CD4-positive, alpha-beta T cell treated with Interleukin-15 for 1 hour (primary cell): ENCODE measurements around the gene APCDD1.

ENCODE experiments used
- DNase-seq: peaks from one replicate; pipeline ENCODE4 v3.0.0-alpha.2; 2020

The APCDD1 gene

DNA sequence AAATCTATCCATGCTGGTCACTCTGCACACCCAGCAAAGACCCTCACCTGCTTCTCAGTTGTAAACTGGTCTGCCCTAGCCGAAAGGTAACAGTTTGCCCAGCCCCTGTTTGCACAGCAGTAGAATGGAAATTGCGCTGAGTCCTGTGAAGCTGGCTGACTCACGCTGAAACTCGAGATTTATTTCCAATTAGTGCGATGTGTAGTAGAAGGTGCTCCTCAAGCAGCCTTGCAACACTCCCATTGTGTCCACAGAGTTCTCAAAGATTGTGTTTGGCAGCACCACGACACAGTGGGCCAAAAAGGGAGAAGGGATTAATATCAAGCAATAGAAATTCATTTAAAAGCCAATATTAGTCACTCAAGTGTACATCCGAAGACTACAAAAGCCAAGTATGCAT lies 21.7 kb upstream of the APCDD1 start:
- no peak for DNase-seq

DNA sequence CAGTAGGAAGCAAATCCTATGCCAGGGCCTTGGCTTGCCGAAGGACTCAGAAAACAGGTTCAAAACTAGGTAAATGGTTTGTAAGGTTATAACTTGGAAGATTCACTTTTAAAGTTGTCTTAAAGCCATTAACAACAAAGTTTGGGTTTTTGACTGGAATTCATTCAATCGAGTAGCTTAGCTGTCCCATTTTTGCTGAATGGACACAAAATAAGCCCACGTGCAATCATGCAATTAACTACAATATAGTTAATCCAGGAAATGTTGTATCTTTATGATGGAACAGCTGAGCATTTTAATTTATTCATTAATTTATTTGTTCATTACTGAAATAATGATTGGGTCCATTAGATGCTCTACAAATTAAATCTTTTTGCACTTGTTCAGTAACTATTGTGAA lies 18.3 kb upstream of the APCDD1 start:
- no peak for DNase-seq

DNA sequence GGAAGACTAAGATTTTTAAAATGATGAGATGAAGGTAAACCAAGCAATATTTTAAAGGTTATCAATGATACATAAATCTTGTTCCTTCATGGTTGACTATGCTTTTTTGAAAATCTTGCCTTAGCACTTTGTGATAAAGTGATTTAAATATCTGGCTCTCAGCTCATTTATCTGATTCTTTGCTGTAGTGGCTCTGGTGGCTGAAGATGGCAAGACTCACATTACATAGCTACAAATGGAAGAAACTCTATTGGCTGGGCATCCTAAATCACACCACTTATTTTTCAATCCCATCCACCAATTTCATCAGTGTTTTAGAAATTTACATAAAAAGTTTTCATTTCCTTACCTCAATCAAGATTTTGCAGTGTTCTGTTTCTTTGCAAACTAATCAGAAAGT lies 16.6 kb upstream of the APCDD1 start:
- DNase-seq = no peak

DNA sequence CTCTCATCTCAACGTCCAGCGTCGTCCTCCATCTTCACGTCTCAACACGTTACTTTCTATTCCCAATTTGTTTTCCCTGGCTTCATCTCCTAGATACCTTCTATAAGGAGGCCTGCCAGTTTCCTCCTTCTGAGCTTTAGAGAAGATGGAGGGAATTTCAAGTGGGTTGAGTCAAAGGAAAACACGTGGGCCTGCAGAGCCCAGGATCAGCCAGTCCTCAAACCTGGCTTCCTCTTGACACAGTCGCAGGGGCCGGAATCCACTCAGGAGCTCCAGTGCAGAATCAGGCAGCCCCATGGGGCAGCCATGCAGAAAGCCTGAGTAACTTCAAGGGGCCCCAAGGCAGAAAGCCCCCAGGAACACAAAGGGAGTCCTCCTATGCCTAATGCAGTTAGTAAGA lies 14.5 kb upstream of the APCDD1 start:
- DNase-seq = no peak

DNA sequence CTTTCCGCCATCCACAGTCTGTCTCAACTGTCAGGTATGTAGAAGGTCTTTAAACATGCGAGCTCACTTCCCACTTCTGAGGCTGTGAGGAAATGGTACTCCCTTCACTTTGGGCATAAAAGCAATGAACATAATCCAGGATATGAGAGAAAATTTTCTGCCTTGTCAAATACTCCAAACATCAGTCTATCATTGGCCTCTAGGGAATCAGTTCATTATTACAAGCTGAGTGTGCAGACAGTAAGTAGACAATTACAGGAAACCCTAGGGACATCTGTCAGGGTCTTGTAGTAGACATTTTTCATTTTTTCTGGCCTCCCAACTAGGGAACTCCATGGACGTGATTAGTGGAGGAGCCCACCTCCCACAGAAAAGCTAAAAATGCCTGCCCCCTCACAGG lies 13.6 kb upstream of the APCDD1 start:
- DNase-seq = no peak

DNA sequence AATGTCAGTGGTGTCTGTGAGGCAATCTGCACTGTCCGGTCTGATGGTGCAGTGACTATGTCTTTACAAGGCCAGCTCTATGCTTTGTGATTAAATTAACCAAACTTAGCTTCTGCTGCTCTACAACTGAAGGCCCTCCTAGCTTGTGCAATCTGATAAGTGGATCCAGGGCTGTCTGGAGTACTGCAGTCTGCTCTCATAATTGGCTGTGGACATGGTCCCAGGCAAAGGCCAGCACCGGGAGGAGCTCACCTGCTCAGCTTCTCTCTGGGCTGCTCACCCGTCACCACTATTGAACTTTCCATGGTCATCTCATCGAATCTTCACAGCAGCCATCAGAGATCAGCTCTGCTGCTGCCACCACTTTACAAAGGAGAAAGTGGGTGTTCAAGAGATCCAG lies 13.0 kb upstream of the APCDD1 start:
- no peak for DNase-seq

DNA sequence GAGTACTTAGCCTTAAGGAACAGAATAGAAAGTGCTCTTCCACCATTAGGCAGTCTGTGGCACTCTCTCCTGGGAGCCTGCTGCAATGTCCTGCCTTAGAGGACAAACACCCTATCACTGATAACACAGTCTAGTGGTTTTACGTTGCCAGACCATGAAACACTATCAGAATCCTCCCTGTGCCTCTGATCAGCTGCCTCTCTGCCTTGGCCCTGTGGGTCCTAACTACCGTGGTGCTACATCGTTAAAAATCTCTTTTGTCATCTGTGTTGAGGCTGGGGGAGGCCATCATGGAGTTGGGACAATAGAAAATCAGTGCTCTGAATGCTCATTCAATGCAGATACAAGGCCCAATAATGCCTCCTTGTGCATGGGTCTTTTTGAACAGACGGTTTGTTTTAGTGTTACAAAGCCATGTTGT lies 11.9 kb upstream of the APCDD1 start:
- no peak for DNase-seq

DNA sequence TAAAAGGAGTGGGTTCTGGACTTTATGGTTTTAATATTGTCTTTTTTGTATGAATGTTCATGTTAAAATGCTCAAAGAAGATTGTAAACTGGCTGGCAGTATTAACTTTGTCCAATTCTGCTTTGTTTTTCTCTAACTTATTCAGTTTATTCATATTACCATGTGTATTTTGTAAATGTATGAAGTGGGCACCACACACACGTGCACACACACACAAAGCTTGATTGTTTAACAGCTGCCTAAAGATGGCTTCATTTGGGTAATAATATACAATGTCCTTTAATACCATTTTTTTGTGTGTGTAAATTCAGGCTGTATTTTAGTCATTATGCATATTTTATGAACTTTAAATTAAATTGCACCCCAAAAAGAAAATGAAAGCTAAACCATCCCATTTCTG lies 11.4 kb upstream of the APCDD1 start:
- DNase-seq = no peak

DNA sequence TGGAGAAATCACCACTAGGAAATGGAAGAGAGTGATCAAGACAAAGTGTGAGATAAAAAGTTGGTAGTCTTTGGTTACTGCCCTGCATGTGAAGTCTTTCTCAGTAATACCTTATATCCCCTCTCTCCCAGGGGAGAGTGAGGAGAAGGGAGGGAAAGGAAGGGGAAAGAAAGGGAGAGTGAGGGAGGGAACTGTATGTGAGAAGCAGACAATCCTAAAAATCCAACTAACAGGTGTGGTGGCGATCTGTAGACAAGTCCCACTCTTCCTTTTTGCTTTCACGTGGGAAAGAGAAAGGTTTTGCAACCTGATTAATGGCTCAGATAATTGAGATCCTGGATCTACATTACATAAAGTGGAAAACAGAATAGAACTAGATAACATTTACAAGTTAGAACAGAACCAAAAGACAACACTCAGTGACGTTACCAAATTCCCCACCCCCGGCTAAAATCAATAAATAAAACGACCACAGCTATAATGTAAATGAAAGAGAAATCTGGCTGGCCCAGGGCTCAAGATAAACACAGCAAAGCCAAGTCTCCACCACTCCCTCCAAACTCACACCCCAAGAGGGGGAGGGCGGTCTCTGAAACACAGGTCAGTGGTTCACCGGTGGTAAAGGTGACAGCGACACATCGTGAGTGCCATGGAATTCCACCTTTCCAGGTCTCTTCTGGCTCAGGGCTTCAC lies 10.0 kb upstream of the APCDD1 start:
- no peak for DNase-seq

DNA sequence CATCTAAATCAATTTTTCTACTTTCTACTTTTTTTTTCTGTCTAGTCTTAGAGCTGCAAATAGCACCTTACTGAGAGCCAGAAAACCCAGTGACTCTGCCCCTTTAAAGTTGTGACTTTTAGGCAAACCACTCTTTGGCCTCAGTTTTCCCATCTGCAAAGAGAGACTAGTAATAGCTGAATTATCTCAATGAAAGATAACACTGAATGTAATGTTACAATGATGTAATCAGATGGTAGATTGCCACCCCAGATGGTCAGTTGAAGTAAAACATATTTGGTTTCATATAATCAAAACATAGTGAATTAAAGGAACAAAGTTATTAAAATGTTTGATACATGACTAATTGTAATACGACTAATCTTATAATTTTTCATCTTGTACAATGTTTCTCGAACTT lies 5.0 kb upstream of the APCDD1 start:
- no peak for DNase-seq

DNA sequence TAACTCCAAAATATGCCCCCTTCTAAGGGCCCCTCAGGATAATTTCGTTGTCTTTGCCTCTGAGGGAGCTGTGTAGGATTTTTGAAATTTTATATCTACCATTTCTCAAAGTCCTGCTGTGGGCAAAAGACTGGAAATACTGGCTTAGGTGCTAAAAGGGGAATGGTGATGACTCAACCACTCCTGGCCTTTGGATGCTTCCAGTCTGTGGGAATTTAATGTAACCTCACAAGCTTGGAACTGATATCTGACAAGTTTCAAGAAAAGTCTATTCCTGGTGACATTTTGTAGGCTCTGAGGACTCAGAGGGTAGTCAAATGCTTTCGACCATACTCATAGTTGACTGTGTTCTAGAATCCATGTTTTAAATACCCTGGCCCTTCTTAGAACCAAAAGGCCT lies 3.4 kb upstream of the APCDD1 start:
- no peak for DNase-seq

DNA sequence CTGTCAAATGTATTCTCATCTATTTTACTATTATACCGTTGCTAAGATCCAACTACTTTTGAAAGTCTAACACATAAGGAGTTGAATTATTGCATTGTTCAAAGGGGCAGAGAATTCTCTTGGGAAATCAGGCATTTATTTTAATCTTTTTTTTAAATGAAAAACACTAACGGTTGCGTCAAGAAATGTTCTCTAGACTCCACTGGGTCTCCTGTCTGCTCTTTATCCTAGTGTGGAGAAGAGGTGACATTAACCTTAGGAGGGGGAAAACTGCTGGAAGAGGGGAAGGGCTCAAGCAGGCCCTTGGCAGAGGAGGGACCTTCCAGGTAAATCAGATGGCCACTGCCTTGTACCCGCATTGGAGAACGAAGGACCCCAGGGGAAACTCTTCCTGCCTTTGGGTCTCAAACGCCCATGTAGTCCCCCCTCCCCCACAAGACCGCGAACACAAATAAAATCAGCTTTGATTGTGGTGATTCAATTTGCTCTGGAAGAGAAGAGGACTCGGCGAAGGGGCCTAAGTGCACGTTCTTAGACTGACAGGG lies 1.1 kb upstream of the APCDD1 start:
- DNase-seq = no peak

DNA sequence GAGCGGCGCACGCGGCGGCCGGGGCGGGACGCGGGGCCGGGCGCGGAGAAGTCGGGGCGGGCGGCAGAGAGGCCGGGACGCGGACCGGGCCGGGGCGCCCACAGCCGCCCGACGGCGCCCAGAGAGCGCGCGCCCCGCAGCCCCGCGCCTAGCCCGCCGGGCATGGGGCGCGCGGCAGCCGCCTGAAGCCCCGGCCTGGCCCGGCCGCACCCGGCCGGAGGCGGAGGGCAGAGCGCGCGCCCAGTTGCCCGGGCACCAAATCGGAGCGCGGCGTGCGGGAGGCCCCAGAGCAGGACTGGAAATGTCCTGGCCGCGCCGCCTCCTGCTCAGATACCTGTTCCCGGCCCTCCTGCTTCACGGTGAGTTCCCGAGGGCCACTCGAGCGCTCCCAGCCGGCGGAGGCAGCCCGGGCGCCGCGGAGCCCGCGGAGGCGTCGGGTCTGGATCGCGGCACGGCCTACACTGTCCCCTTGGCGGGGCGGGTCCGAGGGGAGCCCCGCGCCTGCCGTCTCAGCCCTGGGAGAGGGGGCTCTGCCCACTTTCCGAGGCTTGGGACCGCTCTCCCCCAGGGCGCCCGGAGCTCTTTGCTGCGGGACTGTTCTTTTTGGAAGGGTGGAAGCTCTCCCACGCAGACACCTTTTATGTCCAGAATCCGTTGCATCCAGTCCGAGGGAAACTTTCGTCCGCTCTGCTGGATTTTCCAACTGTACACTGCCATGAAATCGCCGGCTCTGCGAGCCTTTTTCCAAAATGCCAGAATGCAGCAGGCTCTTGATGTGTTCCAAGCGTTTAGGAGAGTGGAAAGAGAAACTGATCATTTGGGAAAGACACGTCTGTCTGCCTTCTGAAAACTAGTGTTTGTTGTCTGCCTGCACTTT lies 484 bp downstream of the APCDD1 start:
- no peak for DNase-seq

DNA sequence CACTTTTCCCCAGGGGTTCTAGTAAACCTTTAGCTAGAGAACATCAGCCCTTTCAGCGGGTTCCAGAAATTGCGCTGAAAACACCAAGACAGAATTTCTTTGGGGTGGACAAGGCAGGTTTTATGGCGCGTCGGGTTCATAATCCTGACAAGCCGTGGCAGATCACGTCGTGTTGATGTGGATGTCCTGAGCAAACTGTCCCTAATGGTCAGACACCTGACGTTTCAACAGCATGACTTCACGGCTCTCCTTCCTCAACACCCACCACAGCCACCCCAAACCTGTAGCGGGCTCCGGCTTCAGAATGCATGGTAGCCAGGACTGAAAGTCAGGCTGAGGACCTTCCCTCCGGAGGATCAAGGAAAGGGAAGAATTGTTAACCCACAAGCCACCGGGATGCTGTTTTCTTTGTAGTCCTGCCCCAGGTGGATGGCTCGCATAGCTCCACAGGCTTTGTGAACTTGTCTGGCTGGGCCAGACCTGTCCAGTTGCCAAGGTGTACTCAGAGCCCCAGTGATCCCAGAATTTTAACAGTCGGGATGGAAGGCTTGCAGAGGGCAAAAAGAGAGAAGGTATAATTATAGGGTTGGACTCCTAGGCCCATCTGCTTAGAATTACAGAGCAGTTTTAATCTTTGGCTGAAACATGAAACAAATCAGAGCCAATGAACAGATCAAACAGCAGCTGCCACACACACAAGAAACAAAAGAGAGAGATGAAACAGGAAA lies 1.5 kb downstream of the APCDD1 start:
- no peak for DNase-seq

DNA sequence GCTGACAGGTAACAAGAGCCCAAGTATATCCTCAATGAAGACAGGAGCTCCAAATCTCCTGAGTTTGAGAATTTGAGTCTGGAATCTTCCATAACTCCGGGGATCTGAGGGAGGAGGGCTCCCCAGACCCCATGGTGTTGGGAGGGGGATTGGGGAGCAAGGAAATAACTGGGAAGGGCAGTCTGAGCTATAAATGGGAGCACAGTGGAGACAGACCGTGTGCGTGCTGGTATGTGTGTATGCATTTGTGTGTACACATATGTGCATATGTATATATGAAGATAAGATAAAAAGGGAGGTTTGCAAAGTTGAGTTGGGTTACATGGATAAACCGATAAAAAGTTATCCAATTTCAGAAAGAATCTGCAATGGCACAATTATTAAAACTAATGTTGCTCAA lies 2.3 kb downstream of the APCDD1 start:
- DNase-seq = no peak

DNA sequence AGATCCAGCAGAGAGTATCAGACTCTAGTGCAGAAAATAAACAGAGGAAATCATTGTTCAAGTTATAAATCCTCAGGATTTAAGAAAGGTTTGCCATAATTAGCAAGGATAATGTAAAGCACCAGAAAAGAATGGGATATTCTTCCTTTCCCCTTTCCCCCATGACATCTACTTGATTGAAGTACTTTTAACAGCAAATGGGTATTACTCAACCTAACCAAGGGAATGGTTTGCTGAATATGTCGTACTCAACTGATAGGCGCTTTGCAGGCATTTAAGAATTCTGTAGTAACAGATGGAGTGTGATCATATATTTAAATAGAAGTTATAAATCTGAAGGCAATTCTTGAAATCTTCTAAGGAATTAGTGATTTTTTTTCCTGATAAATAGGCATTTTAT lies 2.7 kb downstream of the APCDD1 start:
- DNase-seq = no peak

DNA sequence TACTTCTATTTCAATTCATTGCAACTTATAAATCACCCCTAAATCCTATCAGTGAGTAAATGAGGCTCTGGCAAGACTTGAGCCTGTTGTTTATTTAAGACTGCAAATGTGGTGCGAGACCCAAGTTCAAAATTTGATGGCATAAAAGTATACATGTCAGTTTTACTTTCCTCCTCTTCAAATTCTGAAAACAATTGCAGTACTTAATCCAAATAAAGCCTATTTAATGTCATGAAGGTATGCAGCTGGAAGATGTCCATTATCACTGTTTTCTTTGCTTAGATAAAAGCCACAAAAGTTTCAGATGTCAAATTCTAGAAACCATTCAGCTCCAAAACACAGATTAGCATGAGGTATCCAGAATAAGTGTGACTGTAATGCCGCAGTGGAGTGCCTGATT lies 3.3 kb downstream of the APCDD1 start:
- DNase-seq = no peak

DNA sequence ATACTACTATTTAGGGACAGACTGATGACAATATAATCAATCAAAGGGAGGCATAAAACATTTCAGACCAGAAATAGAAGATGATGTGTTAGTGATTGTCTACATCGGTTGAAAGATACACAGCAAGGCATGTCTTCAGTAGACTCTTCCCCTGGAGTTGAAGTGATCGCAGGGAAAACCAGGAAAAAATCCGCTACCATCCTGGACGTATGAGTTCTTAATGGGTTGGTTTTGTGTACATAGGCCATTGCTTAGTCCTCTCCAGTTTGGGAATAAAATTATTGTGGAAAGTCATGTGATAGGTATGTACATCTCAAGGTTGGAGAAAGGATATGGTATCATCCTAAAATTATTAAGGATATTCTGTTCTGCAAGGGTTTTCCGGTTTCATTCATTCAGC lies 4.3 kb downstream of the APCDD1 start:
- no peak for DNase-seq

DNA sequence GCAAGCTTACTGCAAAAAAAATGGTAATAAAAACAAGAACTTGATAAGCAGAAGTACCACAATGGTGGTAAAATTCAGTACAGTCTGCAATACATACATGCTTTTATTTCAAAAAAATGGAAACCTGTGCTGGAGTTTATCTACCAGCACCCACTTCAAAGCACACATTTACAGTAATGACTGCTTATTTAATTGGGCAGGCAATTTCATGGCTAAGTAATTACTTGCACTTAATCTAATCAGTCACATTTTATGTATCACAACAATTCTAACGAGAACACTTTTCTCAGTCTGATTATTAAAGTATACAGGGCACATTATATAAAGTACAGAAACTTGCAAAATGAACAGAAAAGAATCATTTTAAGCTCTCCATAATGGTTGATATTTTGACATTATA lies 5.2 kb downstream of the APCDD1 start:
- DNase-seq = no peak

DNA sequence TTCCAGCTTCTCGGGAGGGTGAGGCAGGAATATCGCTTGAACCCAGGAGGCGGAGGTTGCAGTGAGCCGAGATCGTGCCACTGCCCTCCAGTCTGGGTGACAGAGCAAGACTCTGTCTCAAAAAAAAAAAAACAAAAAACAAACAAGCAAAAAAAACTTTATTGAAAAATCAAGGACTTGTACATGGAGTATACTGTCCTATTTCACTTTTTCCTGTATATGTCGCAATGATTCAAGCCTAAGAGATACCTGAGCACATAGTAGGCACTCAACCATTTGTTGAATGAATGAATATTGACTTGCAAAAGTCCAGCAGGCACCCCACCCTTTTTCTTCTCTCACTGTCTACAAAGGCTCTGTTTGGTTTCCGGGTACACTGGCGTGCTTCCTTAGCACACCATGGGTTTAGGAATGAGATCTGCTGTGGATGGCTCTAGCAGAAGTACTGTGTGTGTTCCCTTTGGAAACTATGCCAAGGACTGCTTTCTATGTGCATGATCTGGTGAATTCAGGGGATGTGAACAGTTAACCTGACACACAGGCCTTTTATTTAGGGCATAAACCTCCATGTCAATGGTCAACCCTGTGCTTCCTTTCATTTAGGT lies 6.1 kb downstream of the APCDD1 start:
- DNase-seq = no peak

DNA sequence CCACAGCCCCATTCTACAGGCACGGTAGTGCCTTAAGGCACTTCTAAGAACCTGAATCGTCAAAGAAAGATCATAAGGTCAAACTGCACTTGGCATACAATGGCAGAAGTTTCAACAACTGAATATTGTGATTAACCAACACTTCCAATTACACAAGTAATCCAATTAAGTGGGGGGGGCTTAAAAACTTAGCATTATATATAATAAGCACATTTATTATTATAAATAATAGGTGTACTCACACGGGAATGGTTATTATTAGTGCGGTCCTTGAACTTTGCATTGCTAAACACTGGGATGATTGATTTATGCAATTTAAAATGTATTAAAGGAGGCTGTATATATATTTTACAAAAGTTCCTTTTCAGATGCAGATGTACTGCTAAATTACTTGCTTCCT lies 7.6 kb downstream of the APCDD1 start:
- no peak for DNase-seq

DNA sequence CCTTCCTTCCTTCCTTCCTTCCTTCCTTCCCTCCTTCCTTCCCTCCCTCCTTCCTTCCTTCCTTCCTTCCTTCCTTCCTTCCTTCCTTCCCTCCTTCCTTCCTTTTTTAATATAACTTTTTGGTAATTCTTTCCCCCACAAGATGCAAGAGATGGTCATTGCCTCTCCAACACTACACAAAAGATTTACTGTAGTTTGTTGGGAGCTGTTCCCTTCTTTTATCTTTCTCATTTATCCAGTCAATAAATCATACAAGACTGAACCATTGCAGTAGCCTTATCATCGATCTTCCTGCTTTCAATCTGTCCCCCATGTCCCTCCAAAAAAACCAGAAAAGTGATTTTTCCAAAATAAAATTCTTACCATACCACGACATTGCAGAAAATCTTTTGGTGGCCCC lies 8.2 kb downstream of the APCDD1 start:
- no peak for DNase-seq

DNA sequence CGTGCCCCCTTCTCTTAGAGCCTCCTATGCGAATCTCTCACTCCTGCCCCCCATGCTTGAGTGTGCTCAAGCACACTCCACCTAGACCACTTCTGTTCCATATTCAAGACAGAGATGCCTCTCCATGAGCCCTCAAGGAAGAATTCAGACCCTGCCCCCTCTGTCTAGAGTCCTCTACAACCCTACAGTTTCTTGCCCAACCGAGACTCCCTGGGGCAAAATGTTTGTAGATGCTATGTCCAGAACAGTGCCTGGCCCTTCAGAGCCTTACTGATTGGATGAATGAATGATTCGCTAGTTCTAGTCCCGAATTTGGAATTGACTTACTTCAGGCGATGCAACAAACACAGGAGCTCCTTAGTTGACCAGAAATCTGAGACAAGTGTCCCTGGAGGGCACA lies 8.7 kb downstream of the APCDD1 start:
- no peak for DNase-seq
